Mucosa of descending colon (tissue), 3 donors: ENCODE data around the gene AGAP1. TPM values are rescaled to one million over a fixed set of nuclear protein-coding genes. Genes with fewer than 3 reads are reported as not detected.
A peak's percentile ranks its signal among the peaks of the same experiment; 100 is the strongest.

Experiments used
- ATAC-seq: fragments of 200-7000 bp; cut with Tn5 transposase; one replicate; pipeline ENCODE4 v1.9.1; 2020; ENCODE audit warnings: mild to moderate bottlenecking, moderate library complexity
- DNase-seq, 3 donors: peaks; one replicate each; pipeline ENCODE4 v3.0.0-alpha.2; 2020
- H3K36me3 ChIP-seq: fragments of 200-600 bp; one replicate; pipeline ENCODE4 v1.8.0; 2021; ENCODE audit warnings: low read depth, mild to moderate bottlenecking
- H3K4me1 ChIP-seq: fragments of 200-600 bp; one replicate; pipeline ENCODE4 v1.8.0; 2021; ENCODE audit warnings: low read depth, mild to moderate bottlenecking
- H3K4me3 ChIP-seq: fragments of 200-600 bp; one replicate; pipeline ENCODE4 v1.8.0; 2021; ENCODE audit warnings: mild to moderate bottlenecking
- H3K9me3 ChIP-seq: fragments of 200-600 bp; one replicate; pipeline ENCODE4 v1.8.0; 2021; ENCODE audit warnings: mild to moderate bottlenecking
- intact Hi-C, 2 donors: fragments of 100-400 bp; cut with DNase I in 1 of 2; cut with micrococcal nuclease in 1 of 2; formaldehyde crosslinking; loops; one replicate each; pipeline versions ENCODE4 v1.11.0 to v1.11.1; 2022; cut with DNase I, micrococcal nuclease
- total RNA-seq, 3 donors: library from RNA; stranded (reverse); fragmentation: NEBNext Ultra II Directional in 2 of 3; extraction: Animal tissue kit (Norgen Biotek cat#: 25700) in 2 of 3; gene quantifications; one replicate each; pipeline versions ENCODE4 v1.2.1 to v1.2.4, GENCODE V29; 2021 to 2023
- TF ChIP-seq, protein P1 (sequence below): fragments of 200-600 bp; IDR thresholded peaks from one replicate; pipeline ENCODE4 v1.8.0; 2022; ENCODE audit warnings: antibody characterized with exemption, mild to moderate bottlenecking
- donor health status: DM: no; HTN: no; CAD: no; lungs with moderate emphysema.
- donor health status: DM: no; HTN: no; CAD: no.
- donor health status: DM: no; HTN: yes; CAD: no.

AGAP1 gene
- total RNA-seq, 3 donors from 2014 or later, result 68.1 to 112 (median 88.9) TPM

DNA sequence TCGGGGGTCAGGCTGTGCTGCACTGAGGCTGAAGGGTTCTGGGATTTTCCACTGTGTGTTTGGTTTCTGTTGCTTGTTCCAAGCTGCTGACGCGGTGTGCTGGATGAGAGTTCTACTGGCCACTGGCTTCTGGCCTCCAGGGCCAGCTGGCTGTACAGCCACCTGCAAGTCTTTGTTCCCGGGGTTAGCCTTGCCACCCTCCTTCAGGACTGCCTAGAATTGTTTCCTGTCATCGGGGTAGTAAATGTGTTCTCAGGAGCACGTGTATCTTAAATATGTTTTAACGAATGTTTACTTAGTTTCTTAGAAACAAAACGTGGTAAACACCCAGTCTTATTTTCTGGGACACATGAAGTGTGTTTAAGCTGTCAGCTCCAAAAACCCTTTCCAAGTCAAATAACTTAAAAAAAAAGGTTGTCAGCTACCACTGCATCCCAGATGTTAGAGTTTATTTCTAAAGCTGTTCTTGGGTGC, 231.2 kb downstream of the AGAP1 start:
- Histone ChIP-seq H3K4me1 (peaks cover 3% of the 10 kb centered on the region), H3K4me3 (no peak overlapping the region), H3K36me3 (no peaks in the 10 kb centered on the region), H3K9me3 (no peaks in the 10 kb centered on the region)
- intact Hi-C loops, result no loop called here
- DNase-seq (no peak), ATAC-seq (peak; percentile 52)
- TF ChIP-seq, protein P1, sequence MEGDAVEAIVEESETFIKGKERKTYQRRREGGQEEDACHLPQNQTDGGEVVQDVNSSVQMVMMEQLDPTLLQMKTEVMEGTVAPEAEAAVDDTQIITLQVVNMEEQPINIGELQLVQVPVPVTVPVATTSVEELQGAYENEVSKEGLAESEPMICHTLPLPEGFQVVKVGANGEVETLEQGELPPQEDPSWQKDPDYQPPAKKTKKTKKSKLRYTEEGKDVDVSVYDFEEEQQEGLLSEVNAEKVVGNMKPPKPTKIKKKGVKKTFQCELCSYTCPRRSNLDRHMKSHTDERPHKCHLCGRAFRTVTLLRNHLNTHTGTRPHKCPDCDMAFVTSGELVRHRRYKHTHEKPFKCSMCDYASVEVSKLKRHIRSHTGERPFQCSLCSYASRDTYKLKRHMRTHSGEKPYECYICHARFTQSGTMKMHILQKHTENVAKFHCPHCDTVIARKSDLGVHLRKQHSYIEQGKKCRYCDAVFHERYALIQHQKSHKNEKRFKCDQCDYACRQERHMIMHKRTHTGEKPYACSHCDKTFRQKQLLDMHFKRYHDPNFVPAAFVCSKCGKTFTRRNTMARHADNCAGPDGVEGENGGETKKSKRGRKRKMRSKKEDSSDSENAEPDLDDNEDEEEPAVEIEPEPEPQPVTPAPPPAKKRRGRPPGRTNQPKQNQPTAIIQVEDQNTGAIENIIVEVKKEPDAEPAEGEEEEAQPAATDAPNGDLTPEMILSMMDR, result no peak

DNA sequence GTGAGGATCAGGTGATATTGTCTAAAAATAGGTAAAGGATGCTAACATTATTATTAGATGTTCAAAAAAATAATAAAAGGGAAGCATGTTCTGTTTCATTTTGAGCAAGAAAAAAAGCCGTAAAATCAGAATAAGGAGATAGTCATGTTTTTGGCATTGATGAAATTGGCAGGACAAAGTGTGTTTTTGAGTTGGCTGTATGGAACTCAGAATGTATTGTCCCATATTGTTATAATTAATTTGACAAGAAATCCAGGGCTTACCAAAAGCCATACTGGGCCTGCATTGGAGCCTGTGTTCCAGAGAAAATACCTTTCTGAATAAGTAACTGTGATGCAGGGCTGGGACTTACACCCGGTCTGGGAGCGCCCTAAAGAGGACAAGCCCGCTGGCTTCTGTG, 232.0 kb downstream of the AGAP1 start:
- TF ChIP-seq, protein P1, result no peak
- intact Hi-C loops, result no loop called here
- ATAC-seq (no peak), DNase-seq (no peak)
- H3K36me3 ChIP-seq, result no peaks in the 10 kb centered on the region
- H3K4me3 ChIP-seq, result no peak overlapping the region
- no peaks in the 10 kb centered on the region for H3K9me3 ChIP-seq
- H3K4me1 ChIP-seq, result peaks cover 3% of the 10 kb centered on the region

DNA sequence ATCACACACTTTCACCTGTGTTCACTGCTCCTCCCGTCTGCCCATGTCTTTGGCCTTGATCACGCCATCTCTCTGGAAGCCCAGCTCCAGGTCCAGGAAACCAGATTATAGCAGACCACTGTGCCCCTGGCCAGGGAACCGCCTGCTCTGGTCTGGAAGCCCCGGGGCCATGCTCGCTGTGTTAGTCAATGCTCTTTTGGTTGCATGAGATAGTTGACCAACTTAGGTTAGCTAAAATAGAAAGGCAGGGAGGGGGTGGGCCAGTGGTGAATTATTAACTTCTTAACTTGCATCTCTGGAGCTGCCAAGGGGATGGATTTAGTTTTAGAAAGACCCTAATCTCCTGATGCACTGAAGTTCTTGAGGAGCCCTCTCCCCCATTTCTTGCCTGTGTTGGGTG, 232.7 kb downstream of the AGAP1 start:
- DNase-seq (no peak), ATAC-seq (no peak)
- no peaks in the 10 kb centered on the region for H3K36me3 ChIP-seq
- no peaks in the 10 kb centered on the region for H3K9me3 ChIP-seq
- intact Hi-C loops, result no loop called here
- TF ChIP-seq, protein P1, result no peak
- no peak overlapping the region for H3K4me3 ChIP-seq
- peaks cover 3% of the 10 kb centered on the region for H3K4me1 ChIP-seq

DNA sequence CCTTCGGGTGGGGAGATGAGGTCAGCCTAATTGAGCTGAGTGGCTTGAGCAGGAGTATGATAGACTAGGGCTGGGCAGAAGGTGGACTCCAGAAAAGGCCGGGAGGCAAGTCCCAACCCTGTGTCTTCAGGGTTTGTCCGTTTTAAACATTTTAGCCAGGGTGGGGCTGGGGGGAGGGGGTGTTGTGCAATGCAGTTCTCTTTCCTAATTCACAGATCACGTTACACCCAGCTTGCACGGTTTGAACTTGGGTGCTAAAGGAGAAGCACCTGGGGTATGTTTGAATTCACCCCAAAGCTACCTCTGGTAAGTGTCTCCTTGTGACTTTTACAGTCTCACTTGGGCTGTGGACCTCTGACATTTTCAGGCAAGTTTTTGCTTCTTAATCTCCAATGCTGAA, 233.3 kb downstream of the AGAP1 start:
- Histone ChIP-seq H3K4me3 (no peak overlapping the region), H3K4me1 (peaks cover 3% of the 10 kb centered on the region), H3K36me3 (no peaks in the 10 kb centered on the region), H3K9me3 (no peaks in the 10 kb centered on the region)
- DNase-seq, result no peak
- intact Hi-C loops, result no loop called here
- no peak for ATAC-seq
- TF ChIP-seq, protein P1, result no peak

DNA sequence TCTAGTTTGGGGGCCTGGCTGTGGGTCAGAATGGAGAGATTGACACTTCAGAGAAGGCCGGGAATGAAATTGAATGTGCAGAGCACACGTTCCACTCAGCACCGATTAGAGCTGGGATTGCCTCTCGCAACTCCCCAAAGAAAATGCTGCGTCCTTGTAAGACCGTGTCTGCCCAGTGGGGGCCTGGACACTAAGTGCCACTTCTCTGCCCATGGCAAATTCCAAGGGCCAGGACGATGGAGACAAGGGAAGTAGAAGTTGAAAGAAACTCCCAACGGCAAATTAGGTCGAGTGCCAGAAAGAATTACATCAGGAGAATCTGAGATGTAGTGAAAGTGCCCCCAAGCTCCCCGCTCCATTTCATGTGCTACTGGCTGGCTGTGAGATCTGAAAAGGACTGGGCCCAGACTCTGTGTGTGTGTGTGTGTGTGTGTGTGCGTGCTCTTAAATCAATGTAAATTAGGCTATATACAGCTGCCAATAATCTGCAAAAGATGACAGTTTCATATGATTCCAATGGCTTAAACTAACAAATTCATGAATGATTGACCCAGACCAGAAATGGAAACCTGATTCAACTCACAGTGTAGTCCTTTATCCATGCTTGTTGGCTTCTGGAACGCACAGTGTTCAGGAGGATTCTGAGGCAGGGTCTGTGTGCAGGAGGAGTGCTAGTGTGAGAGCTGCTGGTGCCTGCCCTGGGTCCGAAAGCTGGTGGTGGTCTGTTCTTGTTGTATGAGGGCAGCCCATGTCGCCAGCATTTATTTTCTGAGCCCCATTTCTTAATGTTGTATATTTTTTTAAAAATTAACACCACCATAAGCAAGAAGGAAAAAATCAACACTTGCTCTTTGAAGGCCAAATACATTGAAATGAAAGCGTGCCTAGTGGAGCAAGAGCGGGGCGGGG, 234.3 kb downstream of the AGAP1 start:
- no peak overlapping the region for H3K4me3 ChIP-seq
- H3K9me3 ChIP-seq, result no peaks in the 10 kb centered on the region
- peaks cover 3% of the 10 kb centered on the region for H3K4me1 ChIP-seq
- no peaks in the 10 kb centered on the region for H3K36me3 ChIP-seq
- TF ChIP-seq, protein P1, result no peak
- DNase-seq, result no peak
- intact Hi-C loops, result no loop called here
- no peak for ATAC-seq
